Measurements from ENCODE around the gene ABCA2.
A peak's percentile ranks its signal among the peaks of the same experiment; 100 is the strongest.
"Not testable (repeated sequence)": the region's sequence is repeated elsewhere in the genome, so short reads cannot be mapped to it uniquely, and the experiment has no call there.

Gene ABCA2

DNA sequence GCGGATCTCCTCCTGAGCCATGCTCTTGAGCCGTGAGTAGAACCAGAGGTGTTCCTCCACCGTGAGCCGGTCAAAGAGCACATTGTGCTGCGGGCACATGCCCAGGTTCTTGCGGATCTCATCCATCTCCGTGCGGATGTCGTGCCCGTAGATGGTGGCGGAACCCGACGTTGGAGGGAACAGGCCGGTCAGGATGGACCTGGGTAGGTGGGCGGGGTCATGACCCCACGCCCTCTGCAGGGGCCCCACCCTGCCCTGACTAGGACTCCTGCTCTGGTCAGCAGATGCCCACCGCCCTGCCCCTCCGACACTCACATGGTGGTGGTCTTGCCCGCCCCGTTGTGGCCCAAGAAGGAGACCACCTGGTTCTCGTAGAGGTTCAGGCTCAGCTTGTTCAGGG lies 12.1 kb downstream of the ABCA2 start:
- DNase-seq (ENCODE audit: low read depth), result no peak

GRCh38 chr9:137015540-137015930 lies 12.5 kb downstream of the ABCA2 start:
- DNase-seq (ENCODE audit: low read depth), result no peak

GRCh38 chr9:137014776-137015539 lies 13.1 kb downstream of the ABCA2 start:
- DNase-seq (ENCODE audit: low read depth), result no peak

DNA sequence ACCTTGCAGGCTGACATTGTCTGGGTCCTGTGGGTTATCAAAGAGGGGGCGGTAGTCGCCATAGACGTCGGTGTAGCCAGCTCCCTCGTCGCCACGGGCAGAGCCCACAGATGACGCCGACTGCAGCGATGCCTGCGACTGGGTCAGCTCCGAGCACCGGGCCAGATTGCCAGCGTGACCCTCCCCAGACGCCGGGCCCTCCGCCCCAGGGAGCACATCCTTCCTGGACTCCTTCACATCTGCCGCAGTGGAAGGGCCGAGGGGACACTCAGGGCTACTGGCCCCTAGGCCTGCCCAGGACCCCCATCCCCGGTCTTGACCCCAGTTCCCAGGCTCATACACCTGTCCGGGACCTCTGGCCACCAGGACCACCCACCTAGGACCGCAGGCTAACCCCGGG lies 13.9 kb downstream of the ABCA2 start:
- no peak for DNase-seq (ENCODE audit: low read depth)

- DNase-seq (ENCODE audit: low read depth), result no peak
Measured at GRCh38 chr9:137013571-137013940, 14.5 kb downstream of the ABCA2 start.

GRCh38 chr9:137012694-137013570 lies 15.1 kb downstream of the ABCA2 start:
- no peak for DNase-seq (ENCODE audit: low read depth)

DNA sequence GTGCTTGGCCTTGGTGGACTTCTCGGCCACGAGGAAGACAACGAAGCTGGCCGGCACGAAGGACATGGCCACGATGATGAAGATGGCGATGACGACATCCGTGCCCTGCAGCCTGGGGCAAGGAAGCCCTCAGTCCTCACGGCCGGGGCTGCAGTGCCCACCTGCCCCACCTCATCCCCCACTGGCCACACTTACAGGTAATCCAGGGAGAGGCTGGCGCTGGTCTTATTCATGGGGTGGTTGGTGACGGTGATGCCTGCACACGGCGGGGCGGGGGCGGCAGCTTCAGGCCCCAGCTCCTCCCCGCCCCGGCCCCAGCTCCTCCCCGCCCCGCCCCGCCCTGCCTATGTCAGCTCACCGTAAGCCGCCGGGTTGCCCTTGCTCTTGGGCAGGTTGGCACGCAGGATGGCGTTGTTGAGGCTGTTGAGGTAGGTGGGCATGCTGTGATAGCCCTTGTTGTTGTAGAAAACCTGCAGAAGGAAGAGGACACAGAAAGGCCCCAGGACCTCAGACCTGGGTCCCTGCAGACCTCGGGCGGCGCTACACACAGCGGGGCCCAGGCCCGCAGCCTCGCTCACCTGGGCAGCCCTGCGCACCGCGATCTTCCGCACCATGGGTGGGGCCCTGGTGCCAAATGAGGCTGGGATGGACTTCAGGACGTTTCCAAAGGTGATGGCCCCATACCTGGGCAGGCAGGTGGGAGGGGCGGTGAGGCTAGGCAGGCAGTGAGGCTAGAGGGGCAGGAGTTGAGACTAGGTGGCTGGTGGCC lies 15.9 kb downstream of the ABCA2 start:
- no peak for DNase-seq (ENCODE audit: low read depth)

DNA sequence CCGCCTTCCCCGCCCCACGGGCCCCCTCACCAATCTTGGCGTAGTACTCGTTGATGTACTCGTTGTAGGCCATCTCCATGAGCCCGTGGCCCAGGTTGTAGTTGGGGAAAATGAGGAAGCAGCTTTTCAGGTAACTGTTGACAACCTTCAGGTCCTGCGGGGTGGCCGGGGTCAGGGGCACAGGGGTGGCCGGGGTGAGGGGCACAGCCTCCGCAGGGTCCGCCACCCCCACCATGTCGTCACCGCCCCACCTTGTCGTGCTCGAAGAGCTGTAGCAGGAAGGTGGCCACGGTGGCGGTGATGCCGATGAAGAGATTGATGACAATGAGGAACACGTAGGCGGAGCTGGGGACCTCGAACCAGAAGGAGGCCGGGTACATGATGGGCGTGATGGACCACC lies 16.9 kb downstream of the ABCA2 start:
- DNase-seq (ENCODE audit: low read depth), result no peak

DNA sequence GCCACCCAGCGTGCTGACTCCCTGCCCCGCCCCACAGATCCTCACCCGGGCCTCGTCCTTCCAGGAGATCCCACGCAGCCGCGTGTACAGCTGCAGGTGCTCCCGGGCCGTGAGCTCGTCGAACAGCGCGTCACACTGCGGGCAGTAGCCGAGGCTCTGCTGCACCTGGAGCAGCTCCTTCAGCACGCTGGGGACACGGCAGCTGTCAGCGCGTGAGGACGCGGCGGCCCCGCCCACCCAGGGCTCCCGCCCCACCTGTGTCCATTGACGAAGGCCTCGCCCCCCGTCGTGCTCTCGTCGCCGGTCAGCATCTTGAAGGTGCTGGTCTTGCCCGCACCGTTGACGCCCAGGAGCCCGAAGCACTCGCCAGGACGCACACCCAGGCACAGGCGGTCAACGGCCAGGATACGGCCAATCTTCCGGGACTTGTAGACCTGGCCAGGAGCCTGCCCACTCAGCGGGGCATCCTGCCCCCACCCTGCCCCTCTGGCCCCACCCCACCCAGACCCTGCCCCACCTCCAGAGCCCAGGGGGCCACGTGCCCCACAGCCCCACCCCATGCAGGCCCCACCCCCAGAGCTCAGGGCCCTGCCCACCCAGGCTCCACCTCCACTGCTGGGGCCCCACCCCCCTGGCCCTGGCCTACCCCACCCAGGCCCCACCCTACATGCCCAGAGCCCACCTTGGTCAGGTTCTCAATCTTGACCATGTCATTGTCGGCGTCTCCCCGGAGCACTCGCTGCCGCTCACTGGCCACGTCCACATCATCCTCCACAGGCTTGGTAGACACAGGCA lies 17.9 kb downstream of the ABCA2 start:
- DNase-seq (ENCODE audit: low read depth), result no peak

GRCh38 chr9:137009217-137009616 lies 18.8 kb downstream of the ABCA2 start:
- no peak for DNase-seq (ENCODE audit: low read depth)

DNA sequence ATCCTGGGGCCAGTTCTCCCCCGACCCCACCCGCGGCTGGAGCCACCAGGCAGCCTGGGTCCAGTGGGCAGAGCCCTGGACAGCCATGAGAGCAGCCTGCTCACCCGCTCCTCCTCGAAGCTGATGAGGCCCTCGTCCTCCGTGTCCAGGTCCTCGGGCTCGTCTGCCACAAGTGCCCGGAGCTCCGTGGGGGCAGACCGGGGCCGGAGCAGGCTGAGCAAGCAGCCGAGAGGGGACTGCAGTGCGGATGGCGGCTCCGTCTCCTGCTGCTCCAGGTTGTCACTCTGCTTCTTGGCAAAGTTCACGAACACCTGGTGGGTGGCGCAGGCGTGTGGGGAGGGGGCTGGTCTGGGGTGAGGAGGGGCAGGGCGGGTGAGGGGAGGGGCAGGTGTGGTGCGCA lies 19.7 kb downstream of the ABCA2 start:
- no peak for DNase-seq (ENCODE audit: low read depth)

DNA sequence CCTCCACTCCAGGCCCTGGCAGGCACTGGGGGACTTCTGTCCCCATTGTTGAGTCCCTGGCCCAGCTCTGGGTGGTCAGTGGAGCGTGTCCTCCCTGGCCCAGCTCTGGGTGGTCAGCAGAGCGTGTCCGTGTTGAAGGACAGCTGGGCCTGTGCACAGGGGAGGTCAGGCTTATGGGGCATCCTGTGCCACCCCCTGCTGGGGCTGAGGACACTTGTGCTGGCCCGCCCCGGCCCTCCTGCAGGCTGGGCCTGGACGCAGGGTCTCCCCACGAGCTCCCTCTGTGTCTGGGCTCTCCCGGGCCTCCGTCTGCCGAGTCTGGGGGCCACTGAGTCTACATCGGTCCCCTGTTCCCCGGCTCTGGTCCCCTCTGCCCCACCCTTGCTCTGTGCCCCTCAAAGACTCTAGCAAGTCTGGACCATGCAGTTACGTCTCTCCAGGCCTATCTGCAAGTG lies 20.2 kb downstream of the ABCA2 start:
- no peak for DNase-seq (ENCODE audit: low read depth)

DNA sequence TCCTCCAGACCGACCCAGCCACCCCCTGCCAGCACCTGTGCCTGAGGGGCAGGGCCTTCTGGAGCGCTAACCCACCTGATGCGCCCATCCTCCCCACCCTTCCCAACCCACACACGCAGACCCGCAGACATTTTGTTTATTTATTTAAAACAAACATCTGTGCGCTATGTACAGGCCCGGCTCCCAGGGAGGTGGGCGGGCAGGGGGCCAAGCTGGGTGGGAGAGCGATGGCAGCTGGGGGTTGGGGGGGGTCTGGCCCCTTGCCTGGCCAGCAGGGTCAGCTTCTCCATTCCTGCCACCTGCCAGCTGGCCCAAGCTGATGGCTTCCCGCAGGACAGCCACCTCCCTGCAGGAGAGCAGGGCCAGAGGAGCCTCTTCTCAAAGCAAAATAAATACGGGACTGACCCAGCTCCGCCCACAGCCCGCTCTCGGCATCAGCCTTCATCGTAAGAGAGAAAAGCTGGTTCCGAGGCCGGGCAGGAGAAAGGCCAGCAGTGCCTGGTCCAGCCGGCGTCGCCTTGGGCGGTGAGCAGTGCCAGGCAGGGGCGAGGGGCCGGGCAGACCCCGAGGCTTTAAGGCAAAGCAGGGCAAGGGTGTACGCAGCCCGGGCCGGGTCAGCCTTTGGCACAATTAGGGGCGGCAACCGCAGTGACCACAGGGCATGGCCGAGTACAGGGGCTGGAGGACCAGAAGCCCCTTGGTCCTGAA lies 20.8 kb downstream of the ABCA2 start:
- DNase-seq (ENCODE audit: low read depth), result no peak

DNA sequence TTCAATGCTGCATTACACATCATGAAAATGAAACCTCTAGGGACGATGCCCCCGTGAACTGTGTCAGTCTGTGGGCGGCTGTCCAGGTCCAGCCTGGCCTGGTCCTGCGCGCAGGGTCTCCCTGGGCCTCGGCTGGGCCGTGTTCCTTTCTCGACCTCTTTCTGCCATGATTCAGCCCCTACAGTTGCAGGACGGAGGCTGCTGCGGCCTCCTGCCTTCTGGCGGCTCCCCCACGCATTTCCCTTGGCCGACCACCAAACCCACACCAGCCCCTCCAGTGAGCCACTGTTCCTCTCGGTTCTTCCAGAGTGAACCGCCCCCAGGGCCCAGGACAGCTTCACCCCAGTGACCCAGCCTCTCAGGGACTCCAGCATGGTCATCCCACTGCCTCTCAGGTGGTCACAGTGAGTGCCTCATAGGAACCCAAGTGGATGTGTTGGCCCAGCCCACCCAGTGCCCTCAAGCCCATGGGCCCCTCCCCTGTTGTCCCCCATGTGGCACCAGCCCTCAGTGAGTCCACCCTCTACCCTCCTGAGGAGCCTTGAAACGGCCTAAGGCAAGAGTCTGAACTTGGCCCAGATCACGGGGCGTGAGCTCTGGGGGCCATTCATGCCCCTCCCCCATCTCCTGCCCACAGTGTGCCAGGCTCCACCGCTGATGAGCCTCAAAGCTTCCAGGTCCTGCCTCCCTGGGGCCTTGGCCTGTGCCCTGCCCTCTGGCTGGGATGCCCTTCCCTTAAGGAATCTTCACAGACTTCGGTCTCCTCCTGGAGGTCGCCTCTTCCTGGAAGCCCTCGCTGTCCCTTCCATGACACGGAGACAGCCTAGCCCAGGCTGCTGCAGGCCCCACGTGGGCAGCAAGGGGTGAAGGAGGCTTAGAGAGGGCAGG lies 21.7 kb downstream of the ABCA2 start:
- no peak for DNase-seq (ENCODE audit: low read depth)

DNA sequence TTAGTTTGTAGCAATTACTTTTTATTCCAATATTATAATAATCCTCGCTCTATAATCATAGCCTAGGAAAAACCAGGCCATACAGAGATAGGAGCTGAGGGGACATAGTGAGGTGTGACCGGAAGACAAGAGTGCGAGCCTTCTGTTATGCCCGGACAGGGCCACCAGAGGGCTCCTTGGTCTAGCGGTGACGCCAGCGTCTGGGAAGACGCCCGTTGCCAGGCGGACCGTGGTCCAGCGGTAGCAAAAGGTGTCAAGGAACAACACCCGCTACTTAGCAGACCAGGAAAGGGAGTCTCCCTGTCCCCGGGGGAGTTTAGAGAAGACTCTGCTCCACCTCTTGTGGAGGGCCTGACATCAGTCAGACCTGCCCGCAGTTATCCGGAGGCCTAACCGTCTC lies 23.8 kb downstream of the ABCA2 start:
- DNase-seq (ENCODE audit: low read depth), result not testable (repeated sequence)

DNA sequence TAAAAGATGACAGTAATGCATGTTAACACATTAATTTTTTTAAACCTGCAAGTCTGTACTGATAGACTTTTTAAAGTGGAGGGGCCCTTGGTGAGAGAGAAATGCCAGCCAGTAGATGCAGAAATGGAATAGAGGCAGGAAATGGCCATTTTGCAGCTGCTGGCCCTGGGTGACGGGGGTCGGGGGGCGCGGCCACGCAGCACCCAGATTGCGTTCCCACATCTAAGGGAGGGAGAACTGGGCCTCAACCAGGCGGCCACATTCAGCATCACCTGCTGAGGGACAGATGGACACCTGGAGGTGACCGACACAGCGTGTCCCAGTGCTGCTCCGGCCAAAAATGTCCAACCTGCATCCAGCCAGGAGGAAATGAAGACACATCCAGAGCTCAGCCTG lies 25.4 kb downstream of the ABCA2 start:
- DNase-seq (ENCODE audit: low read depth), result no peak

DNA sequence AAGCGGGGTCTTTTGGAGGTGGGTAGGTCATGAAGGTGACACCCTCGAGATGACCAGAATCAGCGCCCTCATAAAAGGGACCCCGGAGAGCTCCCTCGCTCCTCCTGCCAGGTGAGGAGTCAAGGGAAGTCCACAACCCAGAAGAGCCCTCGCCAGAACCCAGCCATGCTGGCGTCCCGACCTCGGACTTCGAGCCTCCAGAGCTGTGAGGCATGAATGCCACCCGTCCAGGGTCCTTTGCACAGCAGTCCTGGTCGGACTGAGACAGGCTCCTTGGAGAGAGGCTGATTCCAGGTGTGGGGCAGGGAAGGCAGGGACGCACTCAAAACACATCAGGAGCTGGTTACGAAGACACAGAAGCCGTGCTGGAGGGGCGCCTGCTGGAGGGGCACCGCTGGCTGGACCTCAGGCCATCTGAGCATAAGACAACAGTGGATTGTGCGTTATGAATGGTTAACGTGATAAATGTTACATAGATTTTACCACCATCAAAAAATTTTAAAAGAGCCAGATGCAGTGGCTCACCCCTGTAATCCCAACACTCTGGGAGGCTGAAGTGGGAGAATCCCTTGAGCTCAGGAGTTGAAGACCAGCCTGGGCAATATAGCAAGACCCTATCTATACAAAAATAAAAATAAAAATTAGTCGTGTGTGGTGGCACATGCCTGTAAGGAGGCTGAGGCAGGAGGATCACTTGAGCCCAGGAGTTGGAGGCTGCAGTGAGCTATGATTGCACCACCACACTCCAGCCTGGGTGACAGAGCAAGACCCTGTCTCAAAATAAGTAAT lies 26.0 kb downstream of the ABCA2 start:
- no peak for DNase-seq (ENCODE audit: low read depth)

- DNase-seq (ENCODE audit: low read depth), result peak; percentile 50
Measured at GRCh38 chr9:137000177-137000930, 27.7 kb downstream of the ABCA2 start.

GRCh38 chr9:136997830-136998234 lies 30.2 kb downstream of the ABCA2 start:
- DNase-seq (ENCODE audit: low read depth), result no peak

All from non-pigmented ciliary epithelial cell (primary cell).